ENCODE data around the gene RAB1B.
"Not testable (repeated sequence)": the region's sequence is repeated elsewhere in the genome, so short reads cannot be mapped to it uniquely, and the experiment has no call there.

The RAB1B gene

GRCh38 chr11:66310803-66311440 lies 42.5 kb downstream of the RAB1B start:
- not testable (repeated sequence) for H3K27ac ChIP-seq (ENCODE audit: insufficient read depth in 1 of 2, low read depth in 1 of 2, low read length in 2 of 2, poor library complexity in 1 of 2, severe bottlenecking in 2 of 2); H3K27me3 ChIP-seq (replicated peaks in 2 of 5; ENCODE audit: control insufficient read depth in 4 of 5, insufficient read depth in 5 of 5, low read length in 4 of 5); H3K9me3 ChIP-seq (ENCODE audit: control extremely low read depth in 1 of 5, control insufficient read depth in 4 of 5, insufficient read depth in 2 of 5, low read depth in 1 of 5, low read length in 4 of 5); DNase-seq; H3K4me3 ChIP-seq (ENCODE audit: control insufficient read depth in 1 of 7, extremely low read depth in 1 of 7, insufficient read depth in 4 of 7, low read depth in 2 of 7, low read length in 6 of 7); H3K36me3 ChIP-seq (ENCODE audit: control insufficient read depth in 4 of 4, insufficient read depth in 4 of 4, low read length in 3 of 4)
- WGBS (ENCODE audit: insufficient coverage) = 91% methylated on average over 13 of the region's 18 CpGs
- ChIA-PET POLR2A (interaction anchor here (0.8 kb wide), 1 partner anchor 21 kb away, joined by 3 read pairs; no protein-coding TSS in a partner anchor), CTCF (interaction anchor here (0.7 to 6.6 kb wide), 18 partner anchors 10 to 82 kb away, joined by 3 to 86 read pairs (median 8); partner anchors contain the start of genes BRMS1, RIN1 and YIF1A)
- peaks cover 0 to 23% (median 21%) of the 10 kb centered on the region in 4 experiments for H3K4me1 ChIP-seq (ENCODE audit: control extremely low read depth in 1 of 4, control insufficient read depth in 4 of 4, insufficient read depth in 4 of 4, low read length in 3 of 4)

GRCh38 chr11:66311470-66311964 lies 43.1 kb downstream of the RAB1B start:
- Histone ChIP-seq H3K27me3 (replicated peaks in 2 of 5; ENCODE audit: control insufficient read depth in 4 of 5, insufficient read depth in 5 of 5, low read length in 4 of 5) (peaks cover 0 to 2% (median 0%) of the 10 kb centered on the region in 5 experiments), H3K4me3 (ENCODE audit: control insufficient read depth in 1 of 7, extremely low read depth in 1 of 7, insufficient read depth in 4 of 7, low read depth in 2 of 7, low read length in 6 of 7) (peak overlapping the region; percentile 45 to 77 (median 70)), H3K27ac (ENCODE audit: insufficient read depth in 1 of 2, low read depth in 1 of 2, low read length in 2 of 2, poor library complexity in 1 of 2, severe bottlenecking in 2 of 2) (peak overlapping the region in 1 of 2 experiments; percentile 73), H3K9me3 (ENCODE audit: control extremely low read depth in 1 of 5, control insufficient read depth in 4 of 5, insufficient read depth in 2 of 5, low read depth in 1 of 5, low read length in 4 of 5) (no peaks in the 10 kb centered on the region), H3K36me3 (ENCODE audit: control insufficient read depth in 4 of 4, insufficient read depth in 4 of 4, low read length in 3 of 4) (no peaks in the 10 kb centered on the region), H3K4me1 (ENCODE audit: control extremely low read depth in 1 of 4, control insufficient read depth in 4 of 4, insufficient read depth in 4 of 4, low read length in 3 of 4) (peaks cover 0 to 28% (median 24%) of the 10 kb centered on the region in 4 experiments)
- ChIA-PET CTCF (interaction anchor here (0.7 to 6.6 kb wide), 19 partner anchors 10 to 81 kb away, joined by 3 to 86 read pairs (median 8); partner anchors contain the start of genes BRMS1, RIN1 and YIF1A), POLR2A (interaction anchor here (0.7 to 0.9 kb wide), 3 partner anchors 17 to 22 kb away, joined by 3 to 4 read pairs (median 3); partner anchors contain the start of gene YIF1A)
- no peak for DNase-seq
- 25% methylated on average over 12 of the region's 26 CpGs for WGBS (ENCODE audit: insufficient coverage)

- POLR2A ChIA-PET = interaction anchor here (0.7 to 1.3 kb wide), 6 partner anchors 10 to 33 kb away, joined by 3 to 4 read pairs (median 3); partner anchors contain the start of genes BRMS1 and YIF1A
- CTCF ChIA-PET = interaction anchor here (0.7 to 6.6 kb wide), 21 partner anchors 10 to 77 kb away, joined by 3 to 86 read pairs (median 7); partner anchors contain the start of genes BRMS1, RIN1 and YIF1A
- Histone ChIP-seq H3K36me3 (ENCODE audit: control insufficient read depth in 4 of 4, insufficient read depth in 4 of 4, low read length in 3 of 4) (no peaks in the 10 kb centered on the region), H3K27ac (ENCODE audit: insufficient read depth in 1 of 2, low read depth in 1 of 2, low read length in 2 of 2, poor library complexity in 1 of 2, severe bottlenecking in 2 of 2) (peak overlapping the region in 1 of 2 experiments; percentile 73), H3K4me1 (ENCODE audit: control extremely low read depth in 1 of 4, control insufficient read depth in 4 of 4, insufficient read depth in 4 of 4, low read length in 3 of 4) (peaks cover 0 to 32% (median 30%) of the 10 kb centered on the region in 4 experiments), H3K4me3 (ENCODE audit: control insufficient read depth in 1 of 7, extremely low read depth in 1 of 7, insufficient read depth in 4 of 7, low read depth in 2 of 7, low read length in 6 of 7) (peak overlapping the region; percentile 45 to 77 (median 70)), H3K27me3 (replicated peaks in 2 of 5; ENCODE audit: control insufficient read depth in 4 of 5, insufficient read depth in 5 of 5, low read length in 4 of 5) (peaks cover 0 to 2% (median 0%) of the 10 kb centered on the region in 5 experiments), H3K9me3 (ENCODE audit: control extremely low read depth in 1 of 5, control insufficient read depth in 4 of 5, insufficient read depth in 2 of 5, low read depth in 1 of 5, low read length in 4 of 5) (no peaks in the 10 kb centered on the region)
- DNase-seq = peak; percentile 95 to 97 (median 97)
- 0% methylated on average over 39 of the region's 44 CpGs for WGBS (ENCODE audit: insufficient coverage)
These were observed 43.6 kb downstream of the RAB1B start for GRCh38 chr11:66311965-66312548.

GRCh38 chr11:66312549-66313320 lies 44.3 kb downstream of the RAB1B start:
- ChIA-PET CTCF (interaction anchor here (0.7 to 6.6 kb wide), 14 partner anchors 9 to 77 kb away, joined by 3 to 86 read pairs (median 8); partner anchors contain the start of genes BRMS1, RIN1 and YIF1A), POLR2A (interaction anchor here (0.8 to 1.3 kb wide), 3 partner anchors 9 to 32 kb away, joined by 3 to 4 read pairs (median 3); partner anchors contain the start of gene BRMS1)
- DNase-seq = peak; percentile 97 to 99 (median 99)
- H3K27ac ChIP-seq (ENCODE audit: insufficient read depth in 1 of 2, low read depth in 1 of 2, low read length in 2 of 2, poor library complexity in 1 of 2, severe bottlenecking in 2 of 2) = peak overlapping the region in 1 of 2 experiments; percentile 73
- H3K4me3 ChIP-seq (ENCODE audit: control insufficient read depth in 1 of 7, extremely low read depth in 1 of 7, insufficient read depth in 4 of 7, low read depth in 2 of 7, low read length in 6 of 7) = peak overlapping the region; percentile 45 to 77 (median 70)
- peaks cover 0 to 39% (median 36%) of the 10 kb centered on the region in 4 experiments for H3K4me1 ChIP-seq (ENCODE audit: control extremely low read depth in 1 of 4, control insufficient read depth in 4 of 4, insufficient read depth in 4 of 4, low read length in 3 of 4)
- H3K9me3 ChIP-seq (ENCODE audit: control extremely low read depth in 1 of 5, control insufficient read depth in 4 of 5, insufficient read depth in 2 of 5, low read depth in 1 of 5, low read length in 4 of 5) = no peaks in the 10 kb centered on the region
- peaks cover 0 to 2% (median 0%) of the 10 kb centered on the region in 5 experiments for H3K27me3 ChIP-seq (replicated peaks in 2 of 5; ENCODE audit: control insufficient read depth in 4 of 5, insufficient read depth in 5 of 5, low read length in 4 of 5)
- no peaks in the 10 kb centered on the region for H3K36me3 ChIP-seq (ENCODE audit: control insufficient read depth in 4 of 4, insufficient read depth in 4 of 4, low read length in 3 of 4)
- WGBS (ENCODE audit: insufficient coverage) = 3% methylated on average over 40 of the region's 52 CpGs

GRCh38 chr11:66313321-66314185 lies 45.1 kb downstream of the RAB1B start:
- CTCF ChIA-PET = interaction anchor here (1.0 to 6.6 kb wide), 11 partner anchors 8 to 73 kb away, joined by 3 to 86 read pairs (median 7); partner anchors contain the start of genes BRMS1, RIN1 and YIF1A
- Histone ChIP-seq H3K36me3 (ENCODE audit: control insufficient read depth in 4 of 4, insufficient read depth in 4 of 4, low read length in 3 of 4) (no peaks in the 10 kb centered on the region), H3K27me3 (replicated peaks in 2 of 5; ENCODE audit: control insufficient read depth in 4 of 5, insufficient read depth in 5 of 5, low read length in 4 of 5) (peaks cover 0 to 2% (median 0%) of the 10 kb centered on the region in 5 experiments), H3K27ac (ENCODE audit: insufficient read depth in 1 of 2, low read depth in 1 of 2, low read length in 2 of 2, poor library complexity in 1 of 2, severe bottlenecking in 2 of 2) (peak overlapping the region in 1 of 2 experiments; percentile 58), H3K4me3 (ENCODE audit: control insufficient read depth in 1 of 7, extremely low read depth in 1 of 7, insufficient read depth in 4 of 7, low read depth in 2 of 7, low read length in 6 of 7) (peak overlapping the region in 5 of 7 experiments; percentile 40 to 61 (median 48)), H3K9me3 (ENCODE audit: control extremely low read depth in 1 of 5, control insufficient read depth in 4 of 5, insufficient read depth in 2 of 5, low read depth in 1 of 5, low read length in 4 of 5) (no peaks in the 10 kb centered on the region), H3K4me1 (ENCODE audit: control extremely low read depth in 1 of 4, control insufficient read depth in 4 of 4, insufficient read depth in 4 of 4, low read length in 3 of 4) (peaks cover 4 to 47% (median 45%) of the 10 kb centered on the region in 4 experiments)
- POLR2A ChIA-PET = interaction anchor here (1.3 kb wide), 1 partner anchor 8 kb away, joined by 4 read pairs; no protein-coding TSS in a partner anchor
- WGBS (ENCODE audit: insufficient coverage) = 60% methylated on average over 24 of the region's 38 CpGs
- DNase-seq = no peak

GRCh38 chr11:66314186-66314501 lies 45.7 kb downstream of the RAB1B start:
- Histone ChIP-seq H3K4me3 (ENCODE audit: control insufficient read depth in 1 of 7, extremely low read depth in 1 of 7, insufficient read depth in 4 of 7, low read depth in 2 of 7, low read length in 6 of 7) (no peak overlapping the region), H3K9me3 (ENCODE audit: control extremely low read depth in 1 of 5, control insufficient read depth in 4 of 5, insufficient read depth in 2 of 5, low read depth in 1 of 5, low read length in 4 of 5) (no peaks in the 10 kb centered on the region), H3K27ac (ENCODE audit: insufficient read depth in 1 of 2, low read depth in 1 of 2, low read length in 2 of 2, poor library complexity in 1 of 2, severe bottlenecking in 2 of 2) (no peak overlapping the region), H3K36me3 (ENCODE audit: control insufficient read depth in 4 of 4, insufficient read depth in 4 of 4, low read length in 3 of 4) (no peaks in the 10 kb centered on the region), H3K4me1 (ENCODE audit: control extremely low read depth in 1 of 4, control insufficient read depth in 4 of 4, insufficient read depth in 4 of 4, low read length in 3 of 4) (peaks cover 10 to 53% (median 50%) of the 10 kb centered on the region in 4 experiments), H3K27me3 (replicated peaks in 2 of 5; ENCODE audit: control insufficient read depth in 4 of 5, insufficient read depth in 5 of 5, low read length in 4 of 5) (peaks cover 0 to 2% (median 0%) of the 10 kb centered on the region in 5 experiments)
- WGBS (ENCODE audit: insufficient coverage) = no CpG with 5 or more reads among the region's 1 CpG
- DNase-seq = no peak
- ChIA-PET CTCF (interaction anchor here (5.6 to 6.6 kb wide), 3 partner anchors 11 to 28 kb away, joined by 44 to 86 read pairs (median 52); partner anchors contain the start of genes BRMS1 and RIN1), POLR2A (no interaction called here)
